ENCODE results near the gene PPAT.

DNA sequence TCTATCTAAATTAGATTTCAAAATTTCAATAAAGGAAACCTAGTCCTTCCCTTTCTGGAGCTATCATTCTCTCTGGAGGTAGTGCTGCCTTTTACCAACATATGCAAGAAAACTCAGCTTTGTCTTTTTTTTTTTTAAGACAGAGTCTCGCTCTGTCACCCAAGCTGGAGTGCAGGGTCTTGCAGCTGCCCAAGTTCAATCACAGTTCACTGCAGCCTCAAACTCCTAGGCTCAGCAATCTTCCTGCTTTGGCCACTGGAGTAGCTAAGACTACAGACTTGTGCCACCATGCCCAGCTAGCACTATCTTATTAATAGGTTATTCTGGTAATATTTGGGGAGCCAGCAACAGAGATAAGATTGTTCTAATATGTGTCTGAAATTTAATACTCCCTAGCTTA is 60.5 kb downstream of the PPAT start:
- TF ChIP-seq, protein P1, sequence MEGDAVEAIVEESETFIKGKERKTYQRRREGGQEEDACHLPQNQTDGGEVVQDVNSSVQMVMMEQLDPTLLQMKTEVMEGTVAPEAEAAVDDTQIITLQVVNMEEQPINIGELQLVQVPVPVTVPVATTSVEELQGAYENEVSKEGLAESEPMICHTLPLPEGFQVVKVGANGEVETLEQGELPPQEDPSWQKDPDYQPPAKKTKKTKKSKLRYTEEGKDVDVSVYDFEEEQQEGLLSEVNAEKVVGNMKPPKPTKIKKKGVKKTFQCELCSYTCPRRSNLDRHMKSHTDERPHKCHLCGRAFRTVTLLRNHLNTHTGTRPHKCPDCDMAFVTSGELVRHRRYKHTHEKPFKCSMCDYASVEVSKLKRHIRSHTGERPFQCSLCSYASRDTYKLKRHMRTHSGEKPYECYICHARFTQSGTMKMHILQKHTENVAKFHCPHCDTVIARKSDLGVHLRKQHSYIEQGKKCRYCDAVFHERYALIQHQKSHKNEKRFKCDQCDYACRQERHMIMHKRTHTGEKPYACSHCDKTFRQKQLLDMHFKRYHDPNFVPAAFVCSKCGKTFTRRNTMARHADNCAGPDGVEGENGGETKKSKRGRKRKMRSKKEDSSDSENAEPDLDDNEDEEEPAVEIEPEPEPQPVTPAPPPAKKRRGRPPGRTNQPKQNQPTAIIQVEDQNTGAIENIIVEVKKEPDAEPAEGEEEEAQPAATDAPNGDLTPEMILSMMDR (IDR thresholded peaks at IDR 0.05; ENCODE audit: insufficient read depth, low read length, poor library complexity, severe bottlenecking) = no peak
- TF ChIP-seq EZH2phosphoT487 (conservative IDR thresholded peaks at IDR 0.05; ENCODE audit: low read length) = no peak
